ENCODE measurements around the gene OR2B2. TPM values are rescaled to one million over a fixed set of nuclear protein-coding genes. Genes with fewer than 3 reads are reported as not detected.

OR2B2 gene
- total and polyA plus RNA-seq, 7 donors, result not detected

- WGBS, 2 donors, result 0% methylated on average over 41 of the region's 41 CpGs
- Histone ChIP-seq H3K4me1 (peaks cover 0 to 25% (median 24%) of the 10 kb centered on the region in 4 donors), H3K36me3 (no peaks in the 10 kb centered on the region), H3K27me3 (peaks cover 22 to 56% (median 47%) of the 10 kb centered on the region in 3 donors), H3K9me3 (no peaks in the 10 kb centered on the region), H3K27ac (peak overlapping the region in 3 of 4 donors; percentile 33 to 92 (median 59)), H3K4me3 (peak overlapping the region; percentile 48 to 71 (median 59))
- intact Hi-C loops (cut with DNase I), result loop anchor here (10.0 kb wide), 1 partner anchor 462 kb away; no protein-coding TSS in a partner anchor
- TF ChIP-seq POLR2A (IDR thresholded peaks at IDR 0.05), result peak in 1 of 2 donors; percentile 84
- TF ChIP-seq EP300 (IDR thresholded peaks at IDR 0.05), result no peak
- no peak for TF ChIP-seq CTCF (IDR thresholded peaks at IDR 0.05)
- peak; percentile 53 to 91 (median 86) for TF ChIP-seq POLR2AphosphoS5 (IDR thresholded peaks at IDR 0.05)
- DNase-seq, result peak; percentile 81
Observed at GRCh38 chr6:27893059-27893835, 18.9 kb downstream of the OR2B2 start.

- 1 to 2% methylated on average over 26 of the region's 26 CpGs for WGBS, 2 donors
- intact Hi-C loops (cut with DNase I), result loop anchor here (10.0 kb wide), 1 partner anchor 462 kb away; no protein-coding TSS in a partner anchor
- Histone ChIP-seq H3K27me3 (peaks cover 22 to 62% (median 53%) of the 10 kb centered on the region in 3 donors), H3K27ac (peak overlapping the region in 3 of 4 donors; percentile 33 to 92 (median 59)), H3K4me3 (peak overlapping the region; percentile 32 to 71 (median 54)), H3K9me3 (no peaks in the 10 kb centered on the region), H3K36me3 (no peaks in the 10 kb centered on the region), H3K4me1 (peaks cover 0 to 25% (median 24%) of the 10 kb centered on the region in 4 donors)
- TF ChIP-seq POLR2AphosphoS5 (IDR thresholded peaks at IDR 0.05) (no peak), CTCF (IDR thresholded peaks at IDR 0.05) (no peak), POLR2A (IDR thresholded peaks at IDR 0.05) (no peak), EP300 (IDR thresholded peaks at IDR 0.05) (no peak)
- DNase-seq, result no peak
Observed at GRCh38 chr6:27892649-27893058, 19.5 kb downstream of the OR2B2 start.

- TF ChIP-seq POLR2A (IDR thresholded peaks at IDR 0.05) (no peak), CTCF (IDR thresholded peaks at IDR 0.05) (no peak), EP300 (IDR thresholded peaks at IDR 0.05) (no peak), POLR2AphosphoS5 (IDR thresholded peaks at IDR 0.05) (peak in 2 of 4 donors; percentile 7 to 11)
- peaks cover 22 to 73% (median 53%) of the 10 kb centered on the region in 3 donors for H3K27me3 ChIP-seq
- 43 to 51% methylated on average over 7 of the region's 7 CpGs for WGBS, 2 donors
- intact Hi-C loops (cut with DNase I), result loop anchor here (10.0 kb wide), 1 partner anchor 463 kb away; no protein-coding TSS in a partner anchor
- H3K27ac ChIP-seq, result no peak overlapping the region
- H3K9me3 ChIP-seq, result no peaks in the 10 kb centered on the region
- H3K4me1 ChIP-seq, result peaks cover 0 to 25% (median 24%) of the 10 kb centered on the region in 4 donors
- no peak overlapping the region for H3K4me3 ChIP-seq
- no peaks in the 10 kb centered on the region for H3K36me3 ChIP-seq
- no peak for DNase-seq
Observed at GRCh38 chr6:27891320-27891875, 20.8 kb downstream of the OR2B2 start.

GRCh38 chr6:27890445-27891319 lies 21.5 kb downstream of the OR2B2 start:
- Histone ChIP-seq H3K4me1 (peaks cover 0 to 25% (median 24%) of the 10 kb centered on the region in 4 donors), H3K9me3 (no peaks in the 10 kb centered on the region), H3K4me3 (peak overlapping the region in 3 of 4 donors; percentile 12 to 34 (median 28)), H3K27me3 (peaks cover 22 to 73% (median 53%) of the 10 kb centered on the region in 3 donors), H3K27ac (no peak overlapping the region), H3K36me3 (no peaks in the 10 kb centered on the region)
- intact Hi-C loops (cut with DNase I), result loop anchor here (10.0 kb wide), 1 partner anchor 464 kb away; no protein-coding TSS in a partner anchor
- DNase-seq, result no peak
- 1 to 3% methylated on average over 50 of the region's 50 CpGs for WGBS, 2 donors
- TF ChIP-seq POLR2A (IDR thresholded peaks at IDR 0.05), result peak in 1 of 2 donors; percentile 46
- no peak for TF ChIP-seq EP300 (IDR thresholded peaks at IDR 0.05)
- TF ChIP-seq POLR2AphosphoS5 (IDR thresholded peaks at IDR 0.05), result peak in 3 of 4 donors; percentile 46 to 60 (median 57)
- no peak for TF ChIP-seq CTCF (IDR thresholded peaks at IDR 0.05)
